Keratinocyte (primary cell): Measurements from ENCODE around the gene FXYD6. TPM values are rescaled to one million over a fixed set of nuclear protein-coding genes. Genes with fewer than 3 reads are reported as not detected.

Experiments used
- DNase-seq: peaks from one replicate; pipeline ENCODE4 v3.0.0-alpha.2; 2011; ENCODE audit warnings: low read depth, missing footprints, low spot score
- FAIRE-seq: peaks from 2 replicates; lab custom pipeline; 2011; peaks lifted over from hg19 to GRCh38; lab: Jason Lieb, UNC
- H2AFZ ChIP-seq: 2 replicates; pipeline ENCODE4 v1.6.0; 2012; ENCODE audit warnings: low read length, control low read depth, inconsistent platforms; ENCODE audit not compliant: control insufficient read depth
- H3K27ac ChIP-seq: 2 replicates; pipeline ENCODE4 v1.5.1; 2011; ENCODE audit warnings: low read length; ENCODE audit not compliant: control insufficient read depth, insufficient read depth
- H3K27me3 ChIP-seq: 3 replicates; pipeline ENCODE4 v1.6.0; 2011; ENCODE audit warnings: low read length; ENCODE audit not compliant: control insufficient read depth, insufficient read depth; ENCODE audit errors: extremely low read depth
- H3K36me3 ChIP-seq, 2 experiments: 2 replicates in 1 of 2; 3 replicates in 1 of 2; pipeline ENCODE4 v1.5.1; 2011; ENCODE audit warnings: low read length in 2 of 2, mild to moderate bottlenecking in 1 of 2; ENCODE audit not compliant: control insufficient read depth in 2 of 2, insufficient read depth in 2 of 2; ENCODE audit errors: extremely low read depth in 1 of 2
- H3K4me1 ChIP-seq: 3 replicates; pipeline ENCODE4 v1.5.1; 2011; ENCODE audit warnings: low read length; ENCODE audit not compliant: control insufficient read depth, insufficient read depth; ENCODE audit errors: extremely low read depth
- H3K4me2 ChIP-seq: 3 replicates; pipeline ENCODE4 v1.6.0; 2011; ENCODE audit warnings: low read depth, low read length; ENCODE audit not compliant: control insufficient read depth, insufficient read depth; ENCODE audit errors: extremely low read depth
- H3K4me3 ChIP-seq, 3 experiments: fragments of 200-600 bp in 1 of 3; sonication (generic) in 1 of 3; 2 replicates in 2 of 3; 3 replicates in 1 of 3; pipeline ENCODE4 v1.5.1; 2011 to 2016; ENCODE audit warnings: low read length in 3 of 3, mild to moderate bottlenecking in 3 of 3, control low read depth in 2 of 3, inconsistent platforms in 1 of 3, low read depth in 1 of 3, mixed read lengths in 1 of 3, mixed run types in 1 of 3, moderate library complexity in 1 of 3; ENCODE audit not compliant: control insufficient read depth in 2 of 3, insufficient read depth in 2 of 3; ENCODE audit errors: extremely low read depth in 1 of 3
- H3K79me2 ChIP-seq: 2 replicates; pipeline ENCODE4 v1.6.0; 2012; ENCODE audit warnings: low read length; ENCODE audit not compliant: control insufficient read depth, insufficient read depth
- H3K9ac ChIP-seq: 3 replicates; pipeline ENCODE4 v1.6.0; 2011; ENCODE audit warnings: low read length; ENCODE audit not compliant: control insufficient read depth, insufficient read depth; ENCODE audit errors: extremely low read depth
- H3K9me1 ChIP-seq: 3 replicates; pipeline ENCODE4 v1.6.0; 2011; ENCODE audit warnings: low read length; ENCODE audit not compliant: control insufficient read depth, insufficient read depth; ENCODE audit errors: extremely low read depth
- H3K9me3 ChIP-seq: 2 replicates; pipeline ENCODE4 v1.5.1; 2012; ENCODE audit warnings: low read depth, low read length; ENCODE audit not compliant: control insufficient read depth
- H4K20me1 ChIP-seq: 3 replicates; pipeline ENCODE4 v1.6.0; 2011; ENCODE audit warnings: low read length; ENCODE audit not compliant: control insufficient read depth, insufficient read depth; ENCODE audit errors: extremely low read depth
- CTCF ChIP-seq, 3 experiments: IDR thresholded peaks in 1 of 3; conservative IDR thresholded peaks in 1 of 3; optimal IDR thresholded peaks in 1 of 3; 2 replicates in 2 of 3; 3 replicates in 1 of 3; pipeline versions ENCODE3 to v1.5.1; 2011; ENCODE audit warnings: low read length in 3 of 3, mild to moderate bottlenecking in 3 of 3, moderate library complexity in 2 of 3, control low read depth in 1 of 3, inconsistent platforms in 1 of 3; ENCODE audit not compliant: insufficient read depth in 2 of 3; ENCODE audit errors: extremely low read depth in 1 of 3
- EZH2 ChIP-seq: IDR thresholded peaks from one replicate; pipeline ENCODE4 v1.6.1; 2012; ENCODE audit warnings: inconsistent platforms, mild to moderate bottlenecking, low read length, moderate library complexity
- dilution Hi-C: fragments of 300-500 bp; cut with MboI; formaldehyde crosslinking; loops from one replicate; pipeline ENCODE4 v1.7.0; 2020; ENCODE audit warnings: low sequenced_read_pairs; ENCODE audit not compliant: extremely low pct_ligation_motif_present
- polyA plus RNA-seq, 5 experiments: library from polyadenylated mRNA; depleted of rRNA in 3 of 5; stranded (reverse) in 3 of 5; stranded (forward) in 1 of 5; unstranded in 1 of 5; fragments of >200 nt; gene quantifications; 1 replicate in 1 of 5; 2 replicates in 3 of 5; 3 replicates in 1 of 5; pipeline versions ENCODE4 v1.2.1 to v1.2.3, GENCODE V29; 2011 to 2012; ENCODE audit warnings: missing spikeins in 2 of 5, low read depth in 1 of 5, low replicate concordance in 1 of 5

The FXYD6 gene
- polyA plus RNA-seq, 1 donor (not counting 4 experiments of a cell fraction or from before 2014, with no cell fraction given), result not detected

GRCh38 chr11:117908959-117909610 is 32.6 kb upstream of the FXYD6 start:
- DNase-seq (no peak), FAIRE-seq (no peak)
- no peaks in the 10 kb centered on the region for H3K9me3 ChIP-seq
- dilution Hi-C loops, result no loop called here
- H3K4me2 ChIP-seq, result no peak overlapping the region
- H3K4me1 ChIP-seq, result peaks cover 12% of the 10 kb centered on the region
- TF ChIP-seq EZH2, result no peak
- no peak for TF ChIP-seq CTCF (optimal IDR thresholded peaks at IDR 0.05 in 1 of 3, IDR thresholded peaks at IDR 0.05 in 1 of 3, conservative IDR thresholded peaks at IDR 0.05 in 1 of 3; ENCODE audit: extremely low read depth in 1 of 3, insufficient read depth in 2 of 3, low read length in 3 of 3)
- no peaks in the 10 kb centered on the region for H3K9me1 ChIP-seq
- no peaks in the 10 kb centered on the region for H4K20me1 ChIP-seq
- H3K36me3 ChIP-seq, result no peaks in the 10 kb centered on the region
- H3K4me3 ChIP-seq, result no peak overlapping the region
- no peak overlapping the region for H3K27ac ChIP-seq
- no peak overlapping the region for H3K9ac ChIP-seq
- no peak overlapping the region for H2AFZ ChIP-seq
- H3K79me2 ChIP-seq, result no peaks in the 10 kb centered on the region
- peaks cover 4% of the 10 kb centered on the region for H3K27me3 ChIP-seq

GRCh38 chr11:117908109-117908895 is 31.8 kb upstream of the FXYD6 start:
- peaks cover 12% of the 10 kb centered on the region for H3K4me1 ChIP-seq
- no peaks in the 10 kb centered on the region for H3K9me1 ChIP-seq
- no peak overlapping the region for H2AFZ ChIP-seq
- dilution Hi-C loops, result no loop called here
- TF ChIP-seq EZH2 (no peak), CTCF (optimal IDR thresholded peaks at IDR 0.05 in 1 of 3, IDR thresholded peaks at IDR 0.05 in 1 of 3, conservative IDR thresholded peaks at IDR 0.05 in 1 of 3; ENCODE audit: extremely low read depth in 1 of 3, insufficient read depth in 2 of 3, low read length in 3 of 3) (no peak)
- peak overlapping the region in 2 of 3 experiments; percentile 60 to 69 for H3K4me3 ChIP-seq
- peaks cover 3% of the 10 kb centered on the region for H3K27me3 ChIP-seq
- no peaks in the 10 kb centered on the region for H3K36me3 ChIP-seq
- H3K4me2 ChIP-seq, result peak overlapping the region; percentile 95
- FAIRE-seq (no peak), DNase-seq (no peak)
- peak overlapping the region; percentile 95 for H3K27ac ChIP-seq
- peak overlapping the region; percentile 77 for H3K9ac ChIP-seq
- H3K9me3 ChIP-seq, result no peaks in the 10 kb centered on the region
- H3K79me2 ChIP-seq, result no peaks in the 10 kb centered on the region
- H4K20me1 ChIP-seq, result no peaks in the 10 kb centered on the region
